Measurements from ENCODE around the gene TANK.
"Not testable (repeated sequence)": the region's sequence is repeated elsewhere in the genome, so short reads cannot be mapped to it uniquely, and the experiment has no call there.

Gene TANK

GRCh38 chr2:161280906-161281323, 120.7 kb downstream of the TANK start:
- FAIRE-seq: not testable (repeated sequence)

- FAIRE-seq: not testable (repeated sequence)
Measured at GRCh38 chr2:161281615-161282310, 121.5 kb downstream of the TANK start.

- not testable (repeated sequence) for FAIRE-seq
Measured at GRCh38 chr2:161282311-161282644, 122.0 kb downstream of the TANK start.

GRCh38 chr2:161283926-161284325, 123.7 kb downstream of the TANK start:
- no peak for FAIRE-seq
